LNCaP clone FGC (cell line): ENCODE data around the gene TBL1X.

Source experiments
- DNase-seq: peaks from one replicate; pipeline ENCODE4 v3.0.0-alpha.2; 2011; ENCODE audit warnings: low read depth
- H3K4me3 ChIP-seq: 2 replicates; pipeline ENCODE4 v1.5.1; 2011; ENCODE audit warnings: mild to moderate bottlenecking, low read depth, low read length, control low read depth
- TF ChIP-seq, protein P1 (sequence below): IDR thresholded peaks from 2 replicates; pipeline ENCODE4 v1.5.1; 2012; ENCODE audit warnings: mild to moderate bottlenecking; ENCODE audit not compliant: control insufficient read depth, insufficient read depth; ENCODE audit errors: extremely low read depth

The TBL1X gene

DNA sequence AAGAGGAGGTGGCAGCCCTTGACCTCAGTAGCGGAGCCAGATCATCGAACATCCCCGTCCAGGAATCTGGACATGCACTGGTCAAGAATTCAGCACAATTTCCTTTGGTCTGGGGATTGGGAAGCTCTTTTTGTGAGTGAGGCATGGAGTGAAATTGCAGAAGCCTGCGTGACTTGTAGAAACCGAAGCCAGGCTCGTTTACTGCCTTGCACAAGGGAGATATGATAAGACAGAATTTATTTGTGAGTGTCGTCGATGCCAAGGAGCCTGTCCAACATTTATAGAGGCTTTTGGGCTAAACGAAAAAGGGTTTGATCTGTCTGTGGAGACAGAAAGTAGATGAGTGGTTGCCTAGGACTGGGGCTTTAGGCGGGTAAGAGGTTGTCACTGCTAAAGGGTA, 50.6 kb downstream of the TBL1X start:
- no peak overlapping the region for H3K4me3 ChIP-seq
- DNase-seq = no peak
- TF ChIP-seq, protein P1, sequence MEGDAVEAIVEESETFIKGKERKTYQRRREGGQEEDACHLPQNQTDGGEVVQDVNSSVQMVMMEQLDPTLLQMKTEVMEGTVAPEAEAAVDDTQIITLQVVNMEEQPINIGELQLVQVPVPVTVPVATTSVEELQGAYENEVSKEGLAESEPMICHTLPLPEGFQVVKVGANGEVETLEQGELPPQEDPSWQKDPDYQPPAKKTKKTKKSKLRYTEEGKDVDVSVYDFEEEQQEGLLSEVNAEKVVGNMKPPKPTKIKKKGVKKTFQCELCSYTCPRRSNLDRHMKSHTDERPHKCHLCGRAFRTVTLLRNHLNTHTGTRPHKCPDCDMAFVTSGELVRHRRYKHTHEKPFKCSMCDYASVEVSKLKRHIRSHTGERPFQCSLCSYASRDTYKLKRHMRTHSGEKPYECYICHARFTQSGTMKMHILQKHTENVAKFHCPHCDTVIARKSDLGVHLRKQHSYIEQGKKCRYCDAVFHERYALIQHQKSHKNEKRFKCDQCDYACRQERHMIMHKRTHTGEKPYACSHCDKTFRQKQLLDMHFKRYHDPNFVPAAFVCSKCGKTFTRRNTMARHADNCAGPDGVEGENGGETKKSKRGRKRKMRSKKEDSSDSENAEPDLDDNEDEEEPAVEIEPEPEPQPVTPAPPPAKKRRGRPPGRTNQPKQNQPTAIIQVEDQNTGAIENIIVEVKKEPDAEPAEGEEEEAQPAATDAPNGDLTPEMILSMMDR = no peak

DNA sequence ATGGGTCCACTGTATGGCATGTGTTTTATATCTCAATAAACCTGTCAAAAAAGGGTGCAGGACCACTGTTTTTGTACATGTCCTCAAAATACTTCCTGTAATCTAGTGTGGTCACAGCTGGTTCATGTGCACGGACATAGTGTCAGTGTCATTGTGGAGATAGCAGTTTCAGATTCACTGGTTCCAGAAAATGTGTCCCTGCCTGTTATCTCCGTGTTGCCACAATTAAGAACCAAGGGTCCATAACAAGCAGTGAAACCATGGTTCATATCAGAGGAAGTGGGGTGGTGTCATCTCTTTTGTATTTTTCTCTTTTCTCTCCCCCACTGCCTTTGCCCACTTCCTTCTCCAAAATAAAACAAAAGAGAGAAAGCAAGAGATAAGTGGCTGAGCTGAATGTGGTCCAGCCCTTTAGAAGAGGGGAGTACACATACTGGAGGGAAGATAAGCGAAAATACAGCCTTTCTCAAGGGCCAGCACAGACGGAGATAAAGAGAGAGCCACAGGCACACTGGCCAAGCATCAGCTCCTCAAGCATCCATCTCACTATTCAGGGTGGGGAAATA, 51.2 kb downstream of the TBL1X start:
- no peak overlapping the region for H3K4me3 ChIP-seq
- no peak for DNase-seq
- TF ChIP-seq, protein P1 = no peak

DNA sequence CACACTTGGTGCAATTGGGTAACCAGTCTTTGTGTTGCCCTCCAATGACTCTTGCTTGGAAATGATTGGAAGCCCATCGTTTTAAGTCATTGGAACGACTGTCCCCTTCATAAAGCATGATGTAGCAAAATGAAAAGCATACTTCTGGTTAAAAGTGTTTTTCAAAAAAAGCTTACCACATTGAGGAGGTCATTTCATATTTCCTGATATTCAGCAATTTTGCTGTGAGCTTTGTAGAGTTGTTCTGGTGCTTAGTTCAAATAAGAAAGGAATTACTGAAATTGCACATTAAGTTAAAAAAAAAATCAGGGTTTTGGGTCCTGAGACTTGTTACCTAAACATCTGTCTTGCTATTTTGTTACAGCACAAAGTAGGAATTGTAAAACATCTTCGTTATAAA, 51.8 kb downstream of the TBL1X start:
- no peak for DNase-seq

DNA sequence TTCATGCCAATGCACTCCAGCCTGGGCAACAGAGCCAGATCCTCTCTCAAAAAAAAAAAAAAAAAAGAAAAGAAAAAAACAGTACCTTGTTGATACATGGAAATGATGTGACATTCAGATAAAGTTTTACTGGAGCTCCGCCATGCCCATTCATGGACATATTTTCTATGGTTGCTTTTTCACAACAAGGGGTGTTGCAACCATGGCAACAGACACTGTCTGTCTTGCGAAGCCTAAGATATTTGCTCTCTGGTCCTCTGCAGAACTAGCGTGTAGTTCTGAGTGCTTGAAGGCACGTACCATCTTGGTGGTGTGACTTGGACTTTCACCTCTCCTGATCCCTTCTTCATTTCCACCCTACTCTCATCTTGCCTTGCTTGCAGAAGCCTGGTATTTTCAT, 53.2 kb downstream of the TBL1X start:
- H3K4me3 ChIP-seq = no peak overlapping the region
- no peak for DNase-seq
- TF ChIP-seq, protein P1 = no peak

More for the DNA sequence above, 51.8 kb downstream of the TBL1X start:
- no peak overlapping the region for H3K4me3 ChIP-seq
- TF ChIP-seq, protein P1 = no peak

DNA sequence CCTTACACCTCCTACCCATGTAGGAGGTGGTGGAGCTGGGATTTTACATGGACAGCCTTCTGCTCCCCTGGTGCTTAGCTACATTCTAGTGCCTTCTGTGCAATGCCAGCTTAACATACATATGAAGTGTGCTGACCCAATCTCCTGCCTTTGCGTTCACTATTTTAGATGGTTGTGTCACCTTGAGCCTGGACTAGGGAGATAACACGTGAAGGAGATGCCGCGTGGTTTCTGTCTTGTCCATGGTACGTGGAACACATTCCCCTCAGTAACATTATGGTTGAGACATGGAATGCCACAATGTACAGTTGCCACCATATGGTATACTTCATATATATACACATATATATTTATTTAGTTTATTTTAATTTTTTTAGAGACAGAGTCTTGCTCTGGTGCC, 54.0 kb downstream of the TBL1X start:
- TF ChIP-seq, protein P1 = no peak
- no peak overlapping the region for H3K4me3 ChIP-seq
- DNase-seq = no peak

DNA sequence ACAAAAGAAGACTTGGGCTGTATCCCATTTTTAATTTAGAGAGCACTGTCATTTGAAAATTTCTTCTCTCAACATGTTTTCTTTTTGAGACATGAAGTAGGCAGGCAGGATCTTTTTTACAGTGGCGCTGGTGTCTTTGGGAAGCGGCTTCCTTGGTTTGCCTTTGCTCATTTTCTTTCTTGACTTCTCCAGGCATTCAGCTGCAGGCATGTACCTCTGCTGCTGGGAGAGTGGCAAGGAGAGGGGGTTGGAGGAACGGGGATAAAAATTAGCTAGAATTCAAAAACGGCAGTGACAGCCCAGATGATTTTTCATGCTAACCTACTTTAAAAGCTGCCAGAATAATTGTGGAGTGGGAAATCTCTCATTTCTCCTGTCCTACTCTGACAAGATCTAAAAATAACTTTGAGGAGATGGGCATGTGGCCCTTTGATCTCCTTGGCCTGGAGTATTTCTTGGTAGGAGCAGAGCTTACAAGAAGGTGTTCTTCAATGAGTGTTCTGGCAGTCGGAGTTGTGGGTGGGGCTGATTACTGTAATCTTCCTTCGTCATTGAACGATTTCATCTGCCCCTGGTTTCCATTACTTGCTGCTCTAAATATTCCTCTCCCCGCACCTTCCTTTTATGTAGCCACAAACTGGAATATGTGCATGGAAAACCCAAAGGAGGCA, 54.8 kb downstream of the TBL1X start:
- H3K4me3 ChIP-seq = no peak overlapping the region
- TF ChIP-seq, protein P1 = no peak
- DNase-seq = no peak

DNA sequence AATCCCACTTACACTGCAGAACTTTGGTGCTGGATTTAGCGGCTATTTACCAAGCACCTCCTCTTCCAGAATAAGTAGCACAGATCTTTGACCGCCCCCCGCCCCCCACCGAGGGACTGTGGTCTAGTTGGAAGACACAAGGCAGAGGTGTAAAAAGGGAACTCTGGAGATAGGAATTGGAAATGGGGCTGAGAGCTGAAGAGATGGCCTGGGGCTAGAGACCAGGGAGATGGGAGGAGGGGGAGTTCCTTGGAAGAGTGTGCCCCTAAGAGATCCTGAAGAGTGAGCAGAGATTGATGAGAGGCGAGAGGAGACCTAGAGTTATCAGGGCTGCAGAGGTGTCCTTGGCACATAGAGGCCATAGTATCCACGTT, 55.3 kb downstream of the TBL1X start:
- TF ChIP-seq, protein P1 = no peak
- H3K4me3 ChIP-seq = no peak overlapping the region
- DNase-seq = no peak
